Measurements from ENCODE around the gene LAPTM5. TPM values are rescaled to one million over a fixed set of nuclear protein-coding genes. Genes with fewer than 3 reads are reported as not detected.
"Not testable (repeated sequence)": the region's sequence is repeated elsewhere in the genome, so short reads cannot be mapped to it uniquely, and the experiment has no call there.

The LAPTM5 gene, protein sequence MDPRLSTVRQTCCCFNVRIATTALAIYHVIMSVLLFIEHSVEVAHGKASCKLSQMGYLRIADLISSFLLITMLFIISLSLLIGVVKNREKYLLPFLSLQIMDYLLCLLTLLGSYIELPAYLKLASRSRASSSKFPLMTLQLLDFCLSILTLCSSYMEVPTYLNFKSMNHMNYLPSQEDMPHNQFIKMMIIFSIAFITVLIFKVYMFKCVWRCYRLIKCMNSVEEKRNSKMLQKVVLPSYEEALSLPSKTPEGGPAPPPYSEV
- 13.9 TPM for polyA plus RNA-seq (ENCODE audit: insufficient read length)

DNA sequence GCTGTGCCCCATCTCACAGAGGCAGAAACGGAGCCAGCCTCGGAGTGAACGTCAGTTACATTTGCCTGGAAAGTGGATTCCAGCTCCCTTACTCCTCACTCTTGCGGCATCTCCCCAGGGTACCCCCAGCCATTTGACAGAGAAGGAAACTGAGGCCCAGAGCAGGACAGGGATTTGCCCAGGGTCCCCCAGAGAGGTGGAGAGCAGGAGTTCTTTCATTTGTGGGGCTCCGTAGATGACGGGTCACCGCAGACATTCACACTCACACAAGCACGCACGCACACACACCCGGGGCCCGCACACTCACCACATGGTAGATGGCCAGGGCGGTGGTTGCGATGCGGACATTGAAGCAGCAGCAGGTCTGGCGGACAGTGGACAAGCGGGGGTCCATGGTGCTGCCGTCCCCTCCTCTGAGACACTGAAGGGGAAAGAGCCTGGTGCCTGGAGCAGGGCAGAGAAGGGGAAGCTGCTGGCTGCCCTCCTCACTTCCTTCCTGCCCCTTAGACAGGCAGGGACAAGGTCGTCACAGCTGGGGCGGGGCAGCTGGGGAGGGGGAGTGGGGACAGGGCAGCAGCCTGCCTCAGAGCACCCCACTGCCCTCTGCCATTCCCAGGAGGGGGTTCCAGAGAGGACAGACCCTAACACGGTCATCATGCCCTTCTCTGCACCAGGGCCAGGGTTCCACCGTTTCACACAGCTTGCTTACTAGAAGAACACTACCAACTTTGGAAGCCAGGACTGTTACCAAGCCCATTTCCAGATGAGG is at the start of gene LAPTM5:
Gene LAPTM5, minus strand, starts transcription at position 423 of the 769 bp plus-strand sequence. Its CDS starts 29 bp downstream, at position 394.
- DNase-seq (ENCODE audit: low read depth), result no peak

DNA sequence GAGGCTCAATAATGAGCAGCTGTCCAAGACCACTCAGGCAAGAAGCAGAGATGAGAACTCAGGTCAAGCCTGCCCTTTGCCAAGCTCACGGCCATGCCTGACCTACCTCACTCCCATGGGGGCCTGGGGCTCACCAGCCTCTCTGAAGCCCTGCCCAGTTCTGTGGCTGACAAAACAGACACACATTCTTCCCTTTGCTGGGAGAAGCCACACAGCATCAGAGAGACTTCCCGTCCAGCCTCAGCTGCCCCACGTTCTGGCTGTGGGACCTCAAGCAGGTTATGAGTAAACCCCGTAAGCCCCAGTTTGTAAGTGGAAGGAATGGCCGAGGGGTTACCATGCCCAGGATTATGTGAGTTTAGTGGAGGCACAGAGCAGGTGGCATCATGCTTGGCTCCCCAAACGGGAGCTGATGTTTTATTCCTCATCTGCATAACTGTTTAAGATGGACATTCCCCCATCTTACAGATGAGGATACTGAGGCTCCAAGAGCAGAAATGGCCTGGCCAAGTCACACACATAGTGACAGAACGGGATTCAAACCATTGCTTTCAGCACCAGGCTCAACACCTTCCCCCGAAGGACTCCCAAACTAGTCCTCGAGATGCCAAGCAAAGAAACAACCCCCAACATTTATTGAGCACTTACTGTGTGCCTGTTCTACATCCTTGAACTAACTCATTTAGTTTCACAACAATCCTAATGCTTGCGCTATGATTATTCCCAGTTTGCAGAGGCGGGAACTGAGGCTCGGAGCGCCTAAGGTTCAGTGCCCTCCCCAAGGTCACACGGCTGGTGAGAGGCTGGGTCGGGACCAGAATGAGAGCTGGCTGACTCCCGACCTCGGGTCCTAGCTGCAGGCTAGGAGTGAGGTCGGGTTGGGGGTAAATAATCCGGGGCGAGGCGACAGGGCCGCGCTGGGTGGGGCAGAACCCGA is 49.1 kb upstream of the LAPTM5 start:
- no peak for DNase-seq (ENCODE audit: low read depth)

DNA sequence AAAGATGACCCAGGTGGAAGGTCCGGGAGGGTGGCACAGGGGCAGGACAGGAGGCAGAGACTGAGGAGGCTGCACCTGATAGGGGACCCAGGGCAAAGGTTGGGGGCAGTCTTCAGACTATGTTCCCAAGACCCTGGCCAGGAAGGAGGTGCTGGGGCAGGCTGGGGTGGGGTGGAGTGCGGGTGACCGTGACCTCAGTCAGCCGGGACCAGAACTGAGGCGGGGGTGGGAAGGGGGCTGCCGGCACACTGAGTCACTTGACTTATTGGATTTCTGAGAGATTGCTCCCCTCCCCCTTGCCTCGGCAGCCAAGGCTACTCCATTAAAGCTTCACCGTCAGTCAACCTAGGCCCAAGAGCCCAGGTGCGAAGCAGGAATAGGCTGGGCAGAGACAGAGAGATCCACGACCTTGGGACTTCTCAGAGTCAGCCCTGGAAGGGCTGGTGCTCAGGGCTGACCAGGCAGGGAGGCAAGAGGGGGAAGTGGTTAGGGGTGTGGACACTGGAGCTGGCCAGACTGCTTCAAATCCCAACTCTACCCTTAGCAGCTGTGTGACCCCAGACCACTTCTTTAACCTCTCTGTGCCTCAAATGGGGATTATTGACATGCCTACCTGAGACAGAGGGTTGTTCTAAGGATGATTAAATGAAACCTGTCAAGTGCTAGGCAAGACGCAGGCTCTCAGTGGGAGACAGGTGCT is 47.9 kb upstream of the LAPTM5 start:
- DNase-seq (ENCODE audit: low read depth), result no peak

DNA sequence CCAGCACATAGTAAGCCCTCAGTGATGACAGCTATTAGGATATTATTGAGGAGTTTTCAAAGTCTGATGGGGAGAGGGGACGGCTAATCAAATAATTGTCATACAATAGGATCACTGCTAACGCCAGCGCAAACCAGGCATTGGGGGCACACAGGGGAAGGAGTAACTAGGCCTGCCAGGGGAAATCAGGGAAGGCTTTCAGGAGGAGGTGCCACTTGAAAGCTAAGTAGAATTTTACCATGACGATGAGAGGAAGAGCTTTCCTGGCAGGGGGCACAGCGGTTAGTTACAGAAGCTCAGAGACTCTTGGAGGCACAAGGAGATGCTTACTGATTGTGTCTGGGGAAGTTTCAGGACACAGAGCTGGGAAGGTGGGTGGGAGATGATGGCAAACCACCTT is 47.2 kb upstream of the LAPTM5 start:
- no peak for DNase-seq (ENCODE audit: low read depth)

DNA sequence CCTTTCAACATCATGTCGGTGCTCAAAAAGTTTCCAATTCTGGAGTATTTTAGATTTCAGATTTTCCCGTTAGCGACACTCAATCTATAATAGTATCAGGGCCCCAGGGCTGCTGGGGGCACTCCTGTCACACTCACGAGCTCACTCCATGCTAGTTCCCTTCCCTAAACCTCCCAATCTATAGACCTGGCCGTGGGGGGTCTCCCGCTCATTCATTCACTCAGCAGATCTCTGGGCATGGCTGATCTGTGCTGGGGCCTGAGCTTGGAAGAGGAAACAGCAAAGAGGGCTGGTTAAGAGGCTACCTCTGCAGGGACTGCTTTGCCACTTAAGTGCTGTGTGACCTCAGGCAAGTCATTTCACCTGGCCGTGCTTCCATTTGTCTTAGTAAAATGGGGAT is 46.8 kb upstream of the LAPTM5 start:
- DNase-seq (ENCODE audit: low read depth), result no peak

DNA sequence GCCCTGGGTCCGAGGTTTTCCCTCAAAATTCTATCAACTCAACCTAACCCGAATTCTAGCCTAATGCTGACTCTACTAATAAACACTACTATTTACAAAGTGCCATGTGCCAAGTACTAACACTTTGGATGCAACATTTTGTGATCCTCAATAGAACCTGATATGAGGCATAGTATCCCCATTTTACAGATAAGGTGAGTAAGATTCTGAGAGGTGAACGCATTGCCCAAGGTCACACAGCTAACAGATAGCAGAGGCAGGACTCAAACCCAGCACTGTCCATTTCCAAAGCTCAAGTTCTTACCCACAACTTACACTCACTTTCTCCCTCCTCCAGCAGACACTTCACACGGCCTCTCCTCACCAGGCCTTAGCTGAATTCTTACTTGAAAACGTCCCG is 46.0 kb upstream of the LAPTM5 start:
- no peak for DNase-seq (ENCODE audit: low read depth)

DNA sequence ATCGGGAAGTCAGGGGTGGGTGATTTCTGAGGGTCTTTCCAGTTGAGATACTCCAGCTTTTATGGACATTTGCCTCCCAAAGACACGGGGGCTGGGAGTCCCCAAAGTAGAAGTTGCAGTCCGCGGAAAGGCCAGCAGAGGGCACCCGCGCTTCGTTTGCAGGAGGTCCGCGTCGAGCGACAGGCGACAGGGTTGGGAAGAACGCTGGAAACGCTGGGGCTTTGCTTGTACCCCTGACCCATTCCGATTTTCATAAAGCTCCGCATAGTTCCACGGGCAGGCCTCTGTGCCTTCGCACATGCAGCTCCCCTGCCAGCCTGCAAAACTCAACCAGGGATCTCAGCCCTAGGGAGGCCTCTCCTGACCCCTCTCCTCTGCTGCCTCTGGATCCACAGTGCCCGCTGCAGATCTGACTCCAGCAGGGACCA is 44.2 kb upstream of the LAPTM5 start:
- DNase-seq (ENCODE audit: low read depth), result no peak

DNA sequence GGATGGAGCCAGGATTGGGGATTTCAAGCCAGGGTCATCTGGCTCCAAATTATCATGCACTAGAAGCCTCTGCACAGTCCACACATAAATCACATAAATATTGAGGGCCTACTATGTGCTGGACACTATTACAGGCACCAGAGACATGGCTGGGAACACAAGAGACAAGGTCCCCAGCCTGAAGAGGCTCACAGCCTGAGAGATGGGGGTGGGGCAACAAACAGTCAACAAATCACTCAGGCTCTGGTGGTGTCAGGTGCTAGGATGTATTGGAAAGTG is 41.6 kb upstream of the LAPTM5 start:
- DNase-seq (ENCODE audit: low read depth), result no peak

DNA sequence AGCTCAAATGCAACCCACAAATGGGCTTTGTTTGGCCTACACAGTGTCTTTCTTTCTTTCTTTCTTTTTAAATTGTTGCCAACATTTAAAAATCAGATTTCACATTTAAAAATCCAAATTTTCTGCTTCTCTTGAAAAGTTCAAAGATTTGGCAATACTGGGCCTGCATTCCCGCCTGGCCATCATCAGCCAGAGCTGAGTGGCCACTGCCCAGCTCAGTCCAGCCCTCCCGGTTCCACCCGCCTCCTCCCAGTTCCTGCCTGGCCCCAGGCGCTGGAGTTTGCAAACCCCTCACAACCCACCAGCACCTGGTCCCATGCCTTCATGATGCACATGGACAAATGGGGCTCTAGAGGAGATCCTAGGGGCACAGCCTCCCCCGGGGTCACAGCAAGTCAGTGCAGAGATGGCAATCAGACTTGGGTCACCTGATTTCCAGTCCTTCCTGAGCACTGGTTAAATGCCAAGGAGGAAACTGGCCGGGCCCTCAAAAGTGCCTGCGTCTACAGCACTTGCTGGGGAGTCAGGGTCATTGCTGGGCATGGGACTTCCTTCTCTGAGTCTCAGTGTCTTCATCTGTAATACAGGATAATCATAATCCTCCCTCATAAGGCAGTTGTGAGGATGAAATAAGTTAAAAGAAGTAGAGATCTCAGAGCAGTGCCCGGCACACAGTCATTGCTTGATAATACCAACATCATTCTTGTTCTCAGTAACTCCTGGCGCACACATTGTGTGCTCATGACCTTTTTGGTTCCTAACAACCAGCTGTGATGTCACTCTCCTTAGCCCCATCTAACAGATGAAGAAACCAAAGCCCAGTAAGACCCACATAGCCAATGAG is 41.0 kb upstream of the LAPTM5 start:
- DNase-seq (ENCODE audit: low read depth), result no peak

DNA sequence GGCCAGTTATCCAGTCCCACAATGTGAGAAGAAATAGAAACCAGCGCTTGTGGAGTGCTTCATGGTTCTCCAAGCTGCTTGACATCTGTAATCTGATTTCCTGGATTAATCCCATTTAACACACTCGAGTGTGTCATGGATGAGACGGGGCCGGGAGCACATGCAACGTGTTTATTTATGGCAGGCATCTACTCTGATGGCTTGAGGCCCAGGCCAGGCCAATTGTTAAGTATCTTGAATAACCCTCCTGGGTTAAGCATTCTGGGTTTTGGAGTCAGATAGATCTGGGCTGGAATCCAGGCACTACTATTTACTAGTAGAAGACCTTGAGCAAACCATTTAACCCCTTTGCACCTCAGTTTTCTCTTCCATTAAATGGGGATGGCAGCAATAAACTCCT is 37.5 kb upstream of the LAPTM5 start:
- no peak for DNase-seq (ENCODE audit: low read depth)

DNA sequence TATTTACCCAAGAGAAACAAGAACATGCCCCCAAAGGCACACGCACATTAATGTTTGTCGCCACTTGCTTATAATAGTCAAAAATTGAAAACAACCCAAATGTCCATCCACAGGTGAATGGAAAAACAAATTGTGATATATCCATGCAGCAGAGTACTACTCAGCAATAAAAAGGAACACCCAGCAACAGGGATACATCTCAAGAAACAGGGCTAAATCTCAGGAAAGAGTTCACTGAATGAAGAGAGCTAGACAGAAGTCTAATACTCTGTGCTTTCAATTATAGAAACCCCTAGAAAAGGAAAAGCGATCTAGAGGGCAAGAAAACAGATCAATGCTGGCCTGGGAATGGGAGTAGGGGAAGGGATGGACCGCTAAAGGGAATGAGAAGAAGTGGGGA is 36.7 kb upstream of the LAPTM5 start:
- no peak for DNase-seq (ENCODE audit: low read depth)

DNA sequence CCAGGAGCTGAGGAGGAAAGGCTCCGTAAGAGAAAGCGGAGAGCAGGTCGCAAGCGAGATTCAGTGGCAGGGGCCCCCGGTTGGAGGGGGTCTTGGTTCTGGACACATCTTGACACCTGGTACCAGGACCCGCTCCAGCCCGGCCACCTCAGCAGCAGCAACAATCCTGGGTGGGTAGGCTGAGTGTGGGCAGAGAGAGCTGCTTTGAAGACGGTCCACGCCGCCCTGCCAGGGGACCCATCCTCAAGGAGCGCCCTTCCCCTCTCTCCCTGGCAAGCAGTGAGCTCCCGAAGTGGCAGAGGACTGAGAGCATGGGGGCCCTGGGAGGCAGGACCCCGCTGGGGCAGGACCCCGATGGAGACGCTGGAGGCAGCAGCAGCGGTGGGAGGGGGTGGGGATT is 35.6 kb upstream of the LAPTM5 start:
- no peak for DNase-seq (ENCODE audit: low read depth)

DNA sequence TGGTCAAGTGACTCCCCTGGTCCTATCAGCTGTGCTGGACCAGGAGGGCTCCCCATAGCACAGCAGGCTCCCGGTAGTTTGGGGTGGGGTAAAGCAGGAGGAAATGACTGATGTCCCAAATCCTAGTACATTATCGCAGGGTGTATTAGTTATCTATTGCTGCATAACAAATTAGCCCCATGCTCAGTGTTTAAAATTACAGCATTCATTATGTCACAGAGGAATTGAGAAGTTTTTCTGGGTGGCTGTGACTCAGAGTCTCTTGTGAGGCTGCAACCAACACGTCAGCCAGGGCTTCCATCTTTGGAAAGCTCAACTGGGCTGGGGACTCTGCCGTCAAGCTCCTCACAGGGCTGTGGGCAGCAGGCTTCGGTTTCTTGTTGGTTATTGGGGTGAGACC is 34.3 kb upstream of the LAPTM5 start:
- no peak for DNase-seq (ENCODE audit: low read depth)

DNA sequence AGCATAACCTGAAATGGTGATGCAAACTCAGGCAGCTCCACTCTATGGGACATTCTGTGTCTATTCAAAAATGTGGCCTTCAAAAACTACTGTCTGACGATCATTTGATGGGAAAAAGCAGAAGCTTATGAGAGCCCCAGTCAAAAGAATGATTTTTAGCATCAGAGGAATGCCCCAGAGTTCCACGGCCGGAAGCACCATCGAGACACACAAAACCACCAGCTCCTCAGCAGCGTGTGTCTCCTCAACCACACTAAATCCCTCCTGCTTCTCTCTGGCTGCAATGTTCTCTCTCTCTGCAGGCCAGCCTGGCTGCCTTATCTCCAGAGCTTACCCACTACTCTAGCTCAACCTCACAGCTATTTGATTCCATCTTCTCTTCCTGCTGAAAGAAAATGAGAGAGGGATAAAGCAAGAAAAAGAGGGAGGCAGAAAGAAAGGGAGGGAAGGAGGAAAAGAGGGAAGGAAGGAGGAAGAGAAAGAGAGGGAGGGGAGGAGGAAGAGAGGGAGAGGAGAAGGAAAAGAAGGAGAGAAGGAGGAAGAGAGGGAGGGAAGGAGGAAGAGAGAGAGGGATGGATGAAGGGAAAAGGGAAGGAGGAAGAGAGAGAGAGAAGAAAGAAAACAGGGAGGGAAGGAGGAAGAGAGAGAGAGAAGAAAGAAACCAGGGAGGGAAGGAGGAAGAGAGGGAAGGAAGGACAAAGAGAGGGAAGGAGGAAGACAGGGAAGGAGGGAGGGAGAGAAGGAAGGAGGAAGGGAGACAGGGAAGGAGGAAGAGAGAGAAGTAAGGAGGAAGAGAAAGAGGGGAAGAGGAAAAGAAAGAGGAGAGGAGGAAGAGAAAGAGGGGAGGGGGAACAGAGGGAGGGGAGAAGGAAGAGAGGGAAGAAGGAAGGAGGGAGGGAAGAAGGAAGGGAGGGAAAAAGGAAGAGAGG is 33.5 kb upstream of the LAPTM5 start:
- DNase-seq (ENCODE audit: low read depth), result no peak

DNA sequence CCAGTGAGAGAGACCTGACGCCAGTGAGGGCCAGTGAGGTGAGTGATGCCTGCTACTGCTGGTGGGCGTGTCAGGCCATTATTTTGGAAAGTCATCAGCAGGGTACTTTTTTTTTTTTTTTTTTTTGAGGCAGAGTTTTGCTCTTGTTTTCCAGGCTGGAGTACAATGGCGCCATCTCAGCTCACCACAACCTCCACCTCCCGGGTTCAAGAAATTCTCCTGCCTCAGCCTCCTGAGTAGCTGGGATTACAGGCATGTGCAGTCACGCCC is 32.6 kb upstream of the LAPTM5 start:
- not testable (repeated sequence) for DNase-seq (ENCODE audit: low read depth)

DNA sequence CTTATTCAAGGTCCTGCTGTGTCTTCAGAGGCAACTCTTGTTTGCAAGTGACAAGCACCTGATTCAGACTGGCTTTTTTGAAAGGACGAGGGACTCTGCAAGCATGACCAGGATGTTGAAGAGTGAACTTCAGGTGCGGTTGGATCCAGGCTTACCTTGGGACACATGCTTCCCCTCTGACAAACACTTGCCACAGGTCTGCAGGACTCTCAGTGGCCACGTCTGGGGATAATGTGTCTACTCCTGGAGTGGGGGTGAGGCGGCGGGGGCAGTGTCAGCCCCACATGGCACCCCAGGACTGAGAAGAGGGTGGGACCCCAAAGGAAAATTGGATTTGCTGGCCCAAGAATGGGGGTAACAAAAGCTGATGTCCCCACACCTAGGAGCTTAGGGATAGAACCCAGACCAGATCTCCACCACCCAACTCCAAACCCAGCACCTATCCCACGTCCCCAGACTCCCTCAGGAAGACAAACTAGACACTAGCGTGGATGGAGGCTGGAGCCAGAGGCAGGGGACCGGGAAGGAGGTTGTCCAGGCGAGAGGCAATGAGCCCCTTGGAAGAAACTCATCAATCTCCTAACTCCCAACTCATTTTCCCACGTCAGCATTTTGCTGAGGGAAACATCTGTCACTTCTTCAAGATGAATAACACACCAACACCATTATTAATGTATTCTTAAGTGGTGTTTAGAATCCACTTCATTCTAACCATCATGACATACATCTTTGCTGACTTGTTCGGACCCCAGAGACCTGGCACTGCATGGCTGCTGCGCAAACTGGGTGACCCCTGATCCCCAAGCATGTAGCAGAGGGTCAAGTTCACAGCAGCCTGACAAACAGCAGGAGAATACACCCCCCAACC is 32.0 kb upstream of the LAPTM5 start:
- no peak for DNase-seq (ENCODE audit: low read depth)

DNA sequence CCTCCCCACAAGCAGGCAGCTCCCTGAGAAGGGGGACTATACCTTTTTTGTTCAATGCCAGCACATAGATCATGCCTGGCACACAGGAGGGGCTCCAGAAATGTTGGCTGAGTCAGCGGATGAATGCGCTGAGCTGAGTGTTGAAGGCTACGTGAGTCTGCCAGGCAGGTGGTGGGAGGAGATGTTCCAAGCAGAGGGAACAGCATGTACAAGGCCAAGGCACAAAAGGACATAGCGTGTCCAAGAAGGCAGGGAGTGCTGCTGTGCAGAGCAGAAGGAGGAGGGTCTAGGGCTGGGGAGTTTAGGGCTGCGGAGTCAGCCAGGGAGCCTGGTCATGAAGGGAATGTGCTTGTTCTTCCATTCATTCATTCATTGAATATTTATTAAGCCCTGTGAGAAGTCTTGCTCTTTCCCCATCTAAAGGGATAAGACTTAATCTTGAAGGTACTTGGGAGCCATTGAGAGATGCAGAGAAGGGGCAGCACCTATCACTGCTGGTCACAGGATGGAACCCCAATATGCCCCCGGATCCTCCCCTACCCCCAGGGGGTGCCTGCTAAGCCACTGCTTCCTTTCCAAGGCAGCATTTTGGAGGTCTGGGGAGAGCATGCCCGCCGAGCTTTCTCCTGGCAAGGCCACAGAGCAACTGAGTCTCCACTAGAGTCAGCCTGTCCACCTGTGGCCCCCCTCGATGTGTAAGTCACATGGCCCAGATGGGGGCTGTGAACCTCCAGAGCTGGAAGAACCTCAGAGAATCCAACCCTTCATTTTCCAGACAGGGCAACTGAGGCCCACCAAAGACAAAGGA is 31.2 kb upstream of the LAPTM5 start:
- no peak for DNase-seq (ENCODE audit: low read depth)

DNA sequence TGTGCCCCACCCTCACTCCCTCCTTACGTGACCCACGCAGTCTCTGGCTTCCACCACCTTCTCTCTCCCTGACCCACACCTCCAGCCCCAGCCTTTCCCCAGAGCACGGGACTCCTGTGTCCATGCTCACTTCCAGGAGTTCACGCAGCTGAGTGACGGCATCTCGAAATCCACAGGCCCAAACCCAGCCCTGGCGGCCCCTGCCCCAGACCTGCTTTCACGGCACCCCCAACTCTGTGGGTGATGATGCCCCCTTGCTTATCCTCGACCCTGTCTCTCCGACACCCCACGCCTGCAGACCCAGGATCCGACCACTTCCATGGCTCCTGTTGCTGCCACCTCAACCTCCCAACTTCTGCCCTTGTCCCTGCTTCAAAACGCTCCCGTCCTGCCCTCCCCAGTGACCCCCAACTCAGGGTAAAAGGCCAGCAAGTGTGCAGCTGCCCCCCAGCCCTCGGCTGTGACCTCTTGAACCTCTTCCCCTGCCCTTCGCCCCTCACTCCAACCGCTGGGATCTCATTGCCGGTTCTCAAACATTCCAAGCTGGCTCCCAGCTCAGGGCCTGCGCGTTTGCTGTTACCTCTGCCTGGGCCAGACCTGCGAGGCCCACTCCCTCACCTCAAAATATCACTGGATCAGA is 30.4 kb upstream of the LAPTM5 start:
- DNase-seq (ENCODE audit: low read depth), result no peak

All from forelimb muscle (tissue), 1 donor.